ENCODE results near the gene SDK1. TPM values are rescaled to one million over a fixed set of nuclear protein-coding genes. Genes with fewer than 3 reads are reported as not detected.

SDK1 gene
- total and polyA plus RNA-seq, 10 of the 15 experiments (the other 5 are each of a cell fraction or from before 2014, with no cell fraction given) = 0.14 to 0.33 TPM; not detected in 8

- TF ChIP-seq CTCF (IDR thresholded peaks at IDR 0.05 in 2 of 3, conservative IDR thresholded peaks at IDR 0.05 in 1 of 3; ENCODE audit: control insufficient read depth in 2 of 3, extremely low read depth in 1 of 3, insufficient read depth in 1 of 3, low read depth in 3 of 3, low read length in 3 of 3) (no peak), RAD21 (IDR thresholded peaks at IDR 0.05; ENCODE audit: insufficient read depth, low read depth, low read length) (no peak), NFXL1 (IDR thresholded peaks at IDR 0.05; ENCODE audit: borderline replicate concordance) (no peak), CUX1 (IDR thresholded peaks at IDR 0.05; ENCODE audit: insufficient replicate concordance, low read depth, low read length) (no peak), SMC3 (IDR thresholded peaks at IDR 0.05; ENCODE audit: borderline replicate concordance, low read length) (no peak), MEF2A (IDR thresholded peaks at IDR 0.05; ENCODE audit: insufficient read depth, low read depth, low read length) (no peak)
Observed at GRCh38 chr7:3979611-3980299, 678.7 kb downstream of the SDK1 start (continued).

Data from GM12878 (cell line).